ENCODE data around the gene ATG4D. TPM values are rescaled to one million over a fixed set of nuclear protein-coding genes. Genes with fewer than 3 reads are reported as not detected.

Gene ATG4D
- total and polyA plus RNA-seq, 10 of the 15 experiments (the other 5 are each of a cell fraction or from before 2014, with no cell fraction given) = 0.39 to 28.7 (median 13.4) TPM

DNA sequence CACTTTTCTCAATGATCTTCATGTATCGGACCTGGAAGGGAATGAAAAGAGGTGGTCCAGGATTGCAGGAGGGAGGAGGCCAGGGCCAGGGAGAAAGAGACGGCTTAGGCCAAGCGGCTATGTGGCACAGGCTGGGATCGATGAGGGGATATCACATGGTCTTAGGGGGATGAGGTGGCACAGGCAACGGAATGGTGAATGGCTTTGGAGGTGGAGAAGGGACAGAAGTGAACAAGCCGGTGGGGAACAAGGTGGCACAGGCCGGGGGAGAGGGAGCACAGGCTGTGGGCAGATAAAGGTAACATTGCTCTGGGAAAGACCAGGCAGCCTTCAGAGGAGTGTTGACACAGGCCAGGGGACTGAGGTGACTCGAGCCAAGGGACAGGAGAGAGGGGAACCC, 30.8 kb downstream of the ATG4D start:
- ChIA-PET SMC1A (ENCODE audit: uncharacterized antibody, unreplicated experiment) (interaction anchor here (0.6 kb wide), 1 partner anchor 33 kb away, joined by 3 read pairs; no protein-coding TSS in a partner anchor), POLR2A (no interaction called here), CTCF (interaction anchor here (2.6 to 6.3 kb wide), 3 partner anchors 33 to 126 kb away, joined by 12 to 41 read pairs (median 33); partner anchors contain the start of gene QTRT1), RAD21 (ENCODE audit: unreplicated experiment) (interaction anchor here (1.1 to 1.9 kb wide), 2 partner anchors 30 to 33 kb away, joined by 3 to 5 read pairs; no protein-coding TSS in a partner anchor)
- Histone ChIP-seq H3K4me3 (no peak overlapping the region), H3K4me1 (ENCODE audit: control insufficient read depth, insufficient read depth, low read length) (no peaks in the 10 kb centered on the region), H3K79me2 (ENCODE audit: control insufficient read depth, insufficient read depth, low read length) (no peaks in the 10 kb centered on the region), H3K27ac (ENCODE audit: control insufficient read depth, insufficient read depth) (no peak overlapping the region), H2AFZ (ENCODE audit: control insufficient read depth, low read depth, low read length) (no peak overlapping the region), H3K9ac (ENCODE audit: control insufficient read depth, insufficient read depth, low read length) (no peak overlapping the region), H3K9me3 (replicated peaks; ENCODE audit: control insufficient read depth, insufficient read depth, low read length) (no peaks in the 10 kb centered on the region), H4K20me1 (ENCODE audit: control insufficient read depth, insufficient read depth) (no peaks in the 10 kb centered on the region), H3K4me2 (ENCODE audit: control insufficient read depth, insufficient read depth) (no peak overlapping the region), H3K27me3 (replicated peaks in 1 of 2; ENCODE audit: control insufficient read depth in 2 of 2, insufficient read depth in 2 of 2, low read length in 1 of 2) (no peaks in the 10 kb centered on the region), H3K36me3 (ENCODE audit: control insufficient read depth in 2 of 2, insufficient read depth in 2 of 2, low read length in 1 of 2) (no peaks in the 10 kb centered on the region)
- no peak for TF ChIP-seq SREBF1 (IDR thresholded peaks at IDR 0.05; ENCODE audit: low read length)
- TF ChIP-seq STAT3 (IDR thresholded peaks at IDR 0.05; ENCODE audit: low read depth, low read length) = no peak
- no peak for TF ChIP-seq HDAC2 (IDR thresholded peaks at IDR 0.05)
- no peak for TF ChIP-seq ESRRA (IDR thresholded peaks at IDR 0.05; ENCODE audit: low read length)
- TF ChIP-seq POLR2AphosphoS5 (IDR thresholded peaks at IDR 0.05; ENCODE audit: low read length) = no peak
- TF ChIP-seq ATF7 (IDR thresholded peaks at IDR 0.05; ENCODE audit: low read depth) = no peak
- TF ChIP-seq CHD2 (IDR thresholded peaks at IDR 0.05; ENCODE audit: borderline replicate concordance, low read depth, low read length) = no peak
- TF ChIP-seq ZNF622 (IDR thresholded peaks at IDR 0.05) = no peak
- TF ChIP-seq NBN (IDR thresholded peaks at IDR 0.05) = no peak
- TF ChIP-seq CBX5 (IDR thresholded peaks at IDR 0.05; ENCODE audit: low read depth) = no peak
- BruUV-seq (replicated peaks) = no TSS peak
- FAIRE-seq (no peak), DNase-seq (ENCODE audit: low read depth, low spot score) (no peak), ATAC-seq (no peak)
- 53% methylated on average over 8 of the region's 8 CpGs for WGBS (ENCODE audit: insufficient coverage, insufficient replicate concordance, low lambda C conversion rate, missing lambda C conversion rate)
- in situ Hi-C loops (cut with MboI) = no loop called here
- intact Hi-C loops (cut with micrococcal nuclease; ENCODE audit: unreplicated experiment) = no loop called here

Data from GM12878 (cell line).